NCI-H226 (cell line): ENCODE results near the gene NACC2.

Source experiments
- DNase-seq: peaks from one replicate; pipeline ENCODE4 v3.0.0-alpha.2; 2015

Gene NACC2

DNA sequence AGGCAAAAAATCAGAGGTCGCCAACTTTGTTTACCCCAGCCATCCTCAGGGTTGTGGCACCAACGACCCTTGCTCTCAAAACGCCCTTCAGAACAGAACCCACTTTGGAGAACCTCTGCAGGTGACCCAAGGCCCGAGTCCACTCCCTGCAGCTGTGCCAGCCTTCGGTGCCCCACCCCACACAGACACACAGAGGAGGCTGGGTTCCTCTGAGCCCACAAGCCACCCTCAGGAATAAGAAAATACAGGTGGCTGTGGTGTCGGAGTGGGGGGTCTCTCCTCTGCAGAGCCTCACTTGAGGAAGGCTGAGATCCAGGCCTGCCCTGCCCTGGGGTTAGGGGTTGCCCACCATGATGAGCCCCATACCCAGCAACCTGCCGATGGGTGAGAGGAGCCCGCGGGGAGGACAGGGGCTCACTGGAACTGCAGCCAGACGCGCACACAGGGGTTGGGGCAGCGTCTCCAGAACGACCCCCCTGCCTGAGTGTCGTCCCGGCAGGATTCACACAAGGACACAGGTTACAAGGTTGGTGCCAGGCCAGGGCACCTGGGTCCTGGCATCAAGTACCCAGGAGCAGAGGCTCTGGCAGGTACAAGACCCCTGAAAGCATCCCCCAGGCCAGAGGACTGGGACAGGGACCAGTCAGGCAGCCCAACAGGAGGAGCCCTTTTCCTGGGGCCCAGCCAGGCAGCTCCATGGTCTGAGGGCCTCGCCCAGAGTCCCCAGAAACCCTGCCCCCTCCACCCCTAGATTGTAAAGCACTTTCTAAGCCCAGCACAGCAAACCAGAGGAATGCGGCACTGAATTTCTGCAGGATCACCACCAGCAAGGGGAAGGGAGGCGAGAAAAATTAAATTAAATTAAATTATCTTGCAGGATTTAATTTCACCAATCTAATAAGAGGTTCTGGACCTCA lies 40.0 kb downstream of the NACC2 start:
- DNase-seq = no peak

DNA sequence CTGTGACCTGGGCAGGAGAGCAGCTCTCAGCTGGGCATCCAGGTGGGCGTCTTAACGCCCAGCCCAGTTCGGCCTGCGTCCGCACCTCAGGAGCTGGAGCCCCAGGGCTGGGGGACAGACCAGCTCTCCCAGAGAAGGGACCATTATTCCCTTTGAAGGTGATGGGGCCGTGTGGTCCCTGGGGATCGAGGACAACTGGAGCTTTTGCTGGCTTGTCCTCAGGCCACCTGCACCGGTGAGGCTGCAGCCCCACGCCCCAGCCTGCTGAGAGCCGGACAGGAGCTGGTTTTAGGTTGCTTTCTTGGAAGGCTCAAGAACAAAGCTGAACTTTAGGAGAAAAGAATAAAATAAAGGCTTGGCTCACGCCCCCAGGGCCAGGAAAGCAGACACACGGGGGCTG lies 40.9 kb downstream of the NACC2 start:
- DNase-seq = no peak

DNA sequence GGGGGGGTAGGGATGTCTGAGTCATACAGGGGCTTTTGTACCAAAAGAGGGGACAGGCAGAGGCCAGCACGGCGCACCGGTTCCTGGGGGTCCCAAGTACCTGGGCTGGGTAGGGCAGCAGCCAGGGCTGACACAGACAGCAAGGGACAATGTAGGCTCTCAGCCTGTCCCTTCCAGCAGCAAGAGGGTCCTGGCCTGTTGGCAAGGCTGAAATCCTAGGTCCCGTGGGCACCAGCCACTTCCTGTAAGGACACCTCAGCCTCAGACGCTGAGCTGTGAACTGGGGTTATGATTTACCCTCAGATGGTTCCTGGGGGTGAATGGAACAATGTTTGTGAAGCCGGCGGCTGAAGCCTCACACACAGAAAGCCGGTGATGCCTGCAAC lies 41.3 kb downstream of the NACC2 start:
- no peak for DNase-seq

DNA sequence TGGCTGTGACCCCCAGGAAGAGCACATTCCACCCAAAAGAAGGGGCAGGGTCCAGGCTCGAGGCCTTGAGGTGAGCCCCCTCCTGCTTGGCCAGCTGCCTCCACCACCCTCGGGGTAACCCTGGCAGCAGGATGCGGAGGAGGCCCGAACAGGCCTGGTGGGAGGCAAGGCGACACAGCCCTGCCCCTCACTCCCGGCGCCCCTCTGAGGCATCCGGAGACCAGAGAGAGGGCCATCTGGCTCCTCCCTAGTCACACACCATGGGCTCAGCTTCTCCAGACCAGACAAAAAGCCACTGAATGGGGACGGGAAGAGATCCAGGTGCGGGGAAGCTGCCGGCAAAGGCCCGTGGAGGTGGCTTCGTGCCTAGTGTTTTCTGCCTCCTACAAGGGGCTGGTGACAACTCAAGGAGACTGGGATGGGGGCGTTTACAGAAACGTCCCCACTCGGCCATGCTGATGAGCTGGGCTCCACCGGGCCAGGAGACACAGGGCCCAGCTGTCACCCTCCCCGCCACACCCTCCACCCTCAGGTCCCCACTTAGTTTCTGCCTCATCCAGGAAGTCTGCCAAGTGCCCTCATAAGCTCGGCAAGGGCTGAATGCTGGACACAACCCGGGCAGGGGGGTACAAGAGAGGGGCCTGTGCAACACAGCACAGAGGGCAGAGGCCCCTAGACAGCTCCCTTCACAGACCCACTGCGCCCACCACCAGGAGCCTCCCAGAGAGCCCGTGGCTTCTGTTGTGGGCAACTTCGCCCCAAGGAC lies 41.9 kb downstream of the NACC2 start:
- DNase-seq = no peak

DNA sequence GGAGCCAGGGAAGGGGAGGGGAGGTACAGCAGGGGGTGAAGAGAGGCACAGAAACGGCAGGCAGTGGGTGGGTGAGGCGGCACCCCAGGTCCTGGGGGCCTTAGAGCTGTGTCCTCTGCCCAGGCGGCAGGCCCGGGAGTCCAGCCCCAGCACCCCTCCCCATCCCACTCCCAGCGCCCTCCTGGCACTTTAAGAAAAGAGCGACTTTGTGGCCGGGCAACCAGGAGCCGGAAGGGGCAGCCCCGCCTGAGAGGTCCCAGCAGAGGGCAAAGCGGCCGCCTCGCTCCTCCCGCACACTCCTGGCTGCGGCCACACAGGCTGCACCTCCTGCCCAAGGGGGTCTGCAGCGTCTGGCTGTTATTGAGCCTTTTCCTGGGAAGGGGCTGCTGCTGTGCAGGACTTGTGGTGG lies 42.6 kb downstream of the NACC2 start:
- peak; percentile 68 for DNase-seq

DNA sequence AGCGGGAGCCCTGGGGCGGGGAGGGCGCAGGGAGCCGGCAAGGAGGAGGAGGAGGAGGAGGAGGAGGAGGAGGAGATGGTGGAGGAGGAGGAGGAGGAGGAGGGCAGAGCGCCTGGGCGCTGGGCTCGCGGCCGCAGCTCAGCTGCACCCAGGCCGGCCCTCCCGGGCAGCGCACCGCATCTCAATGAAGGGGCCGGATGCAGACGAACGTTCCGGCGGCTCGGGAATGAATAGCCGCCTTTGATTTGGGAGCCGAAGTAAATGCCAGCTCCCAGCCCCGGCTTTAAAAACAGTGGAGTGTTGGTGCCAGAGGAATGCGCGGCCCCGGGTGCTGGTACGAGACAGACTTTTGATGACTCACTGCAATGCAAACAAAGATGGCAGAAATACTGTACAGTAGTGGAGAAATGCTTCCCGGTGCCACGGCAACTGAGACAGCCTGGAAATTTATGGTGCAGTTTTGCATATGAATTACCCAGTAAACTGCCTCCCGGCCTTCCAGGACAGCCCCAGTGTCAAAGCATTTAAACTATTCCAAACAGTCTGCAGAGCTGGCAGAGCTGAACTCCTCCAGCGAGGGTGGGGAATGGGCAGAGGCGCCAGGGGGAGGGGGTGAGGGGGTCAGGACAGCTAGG lies 43.1 kb downstream of the NACC2 start:
- DNase-seq = peak; percentile 97

DNA sequence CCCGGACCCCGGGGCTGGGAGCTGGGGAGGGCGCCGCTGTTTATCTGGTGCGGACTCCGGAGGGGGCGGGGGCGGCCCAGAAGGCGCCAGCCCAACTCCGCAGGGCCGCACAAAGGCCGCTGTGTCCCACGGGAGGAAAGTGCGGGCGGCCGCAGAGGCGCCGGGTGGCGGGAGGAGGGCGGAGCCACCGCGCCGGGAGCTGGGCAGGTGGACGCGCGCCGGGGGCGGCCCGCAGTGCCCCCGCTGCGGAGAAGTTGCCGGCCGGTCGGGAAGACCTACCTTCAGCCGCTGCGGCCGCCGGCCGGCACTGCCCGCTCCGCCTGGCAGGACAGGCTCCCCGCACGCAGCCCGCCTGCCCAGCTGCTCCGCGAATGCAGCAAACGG lies 43.6 kb downstream of the NACC2 start:
- DNase-seq = no peak

DNA sequence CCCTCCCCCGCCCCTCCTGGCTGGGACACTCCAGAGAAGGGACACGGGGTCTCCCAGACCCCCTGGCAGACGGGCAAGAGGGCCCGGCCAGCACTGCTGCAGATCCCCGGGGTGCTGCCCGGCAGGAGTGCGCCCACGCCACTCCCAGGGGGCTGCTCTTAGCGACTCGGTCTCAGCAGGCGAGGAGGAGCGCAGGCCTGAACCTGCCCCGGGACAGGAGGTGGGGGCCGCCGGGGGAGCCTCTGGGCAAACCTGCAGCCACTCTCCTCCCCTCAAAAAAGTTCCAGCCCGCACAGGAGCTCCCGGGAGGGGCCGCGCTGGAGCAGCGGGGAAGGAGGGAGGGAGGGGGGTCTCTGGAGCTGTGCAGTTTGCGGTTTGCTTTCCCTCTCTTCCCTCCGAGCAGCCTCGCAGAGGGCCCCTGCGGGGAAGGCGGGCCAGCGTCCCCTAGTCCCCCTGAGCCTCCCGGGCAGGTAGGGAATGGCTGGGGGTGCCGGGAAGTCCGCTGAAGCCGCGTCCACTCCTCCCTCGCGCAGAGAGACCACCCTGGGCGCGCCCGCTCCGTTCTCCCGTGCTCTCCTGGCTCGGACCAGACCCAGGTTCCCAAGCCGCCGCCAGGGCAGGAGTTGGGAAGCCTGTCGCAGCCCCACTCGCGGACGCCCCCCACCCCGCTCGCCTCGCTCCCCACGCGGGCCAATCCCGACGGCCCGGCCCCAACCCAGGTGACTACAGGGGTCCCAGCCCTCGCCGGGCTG lies 44.2 kb downstream of the NACC2 start:
- DNase-seq = no peak

DNA sequence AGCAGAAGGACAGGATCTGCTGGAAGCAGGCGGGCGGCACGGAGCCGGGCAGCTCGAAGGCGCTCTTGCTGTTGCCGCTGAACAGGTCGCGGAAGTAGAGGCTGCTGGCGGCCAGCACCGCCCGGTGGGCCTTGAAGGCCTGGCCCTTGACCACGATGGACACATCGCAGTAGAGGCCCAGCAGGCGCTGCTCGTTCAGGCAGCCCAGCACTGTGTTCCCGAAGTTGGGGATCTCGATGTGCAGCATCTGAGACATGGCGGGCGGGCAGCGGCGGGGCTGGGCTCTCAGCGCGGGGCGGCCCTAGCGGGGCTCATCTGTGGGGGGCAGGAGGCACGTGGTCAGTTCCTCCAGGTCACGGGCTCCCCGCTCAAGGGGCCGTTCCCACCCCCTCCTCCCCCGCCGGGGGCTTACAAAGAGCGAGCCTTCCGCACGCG lies 44.8 kb downstream of the NACC2 start:
- no peak for DNase-seq

DNA sequence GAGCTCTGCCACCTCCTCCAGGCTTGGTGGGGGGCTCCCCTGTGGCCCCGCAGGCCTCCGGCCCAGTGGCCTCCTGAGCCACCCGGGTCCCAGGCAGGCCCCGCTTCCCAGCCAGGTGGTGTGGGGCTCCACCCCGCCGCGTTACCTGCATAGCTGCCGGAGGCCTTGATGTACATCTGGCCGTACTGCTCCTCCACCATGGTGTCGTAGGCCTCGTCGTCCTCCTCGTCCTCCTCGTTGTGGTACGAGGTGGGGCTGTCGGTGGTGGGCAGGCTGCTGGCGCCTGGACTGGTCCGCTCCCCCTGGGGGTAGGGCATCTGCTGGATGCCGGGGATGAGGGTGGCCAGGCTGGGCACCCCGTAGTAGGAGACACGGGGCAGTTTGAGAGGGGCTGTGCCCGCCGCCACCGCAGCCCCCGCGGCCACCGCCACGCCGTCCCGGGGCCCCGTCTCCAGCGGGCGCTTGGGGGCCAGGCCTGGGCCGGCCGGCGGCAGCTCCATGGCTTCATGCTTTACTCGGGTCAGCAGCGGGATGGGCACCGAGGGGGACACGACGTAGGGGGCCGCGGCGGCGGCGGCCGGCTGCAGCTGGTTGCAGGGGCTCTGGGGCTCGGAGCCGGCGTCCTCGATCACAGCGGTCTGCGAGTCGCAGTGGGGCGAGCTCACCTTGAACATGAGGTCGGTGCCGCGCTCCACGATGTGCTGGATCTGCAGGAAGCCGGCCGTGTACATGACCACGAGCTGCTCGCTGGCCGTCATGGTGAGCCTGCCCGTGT lies 45.4 kb downstream of the NACC2 start:
- no peak for DNase-seq

DNA sequence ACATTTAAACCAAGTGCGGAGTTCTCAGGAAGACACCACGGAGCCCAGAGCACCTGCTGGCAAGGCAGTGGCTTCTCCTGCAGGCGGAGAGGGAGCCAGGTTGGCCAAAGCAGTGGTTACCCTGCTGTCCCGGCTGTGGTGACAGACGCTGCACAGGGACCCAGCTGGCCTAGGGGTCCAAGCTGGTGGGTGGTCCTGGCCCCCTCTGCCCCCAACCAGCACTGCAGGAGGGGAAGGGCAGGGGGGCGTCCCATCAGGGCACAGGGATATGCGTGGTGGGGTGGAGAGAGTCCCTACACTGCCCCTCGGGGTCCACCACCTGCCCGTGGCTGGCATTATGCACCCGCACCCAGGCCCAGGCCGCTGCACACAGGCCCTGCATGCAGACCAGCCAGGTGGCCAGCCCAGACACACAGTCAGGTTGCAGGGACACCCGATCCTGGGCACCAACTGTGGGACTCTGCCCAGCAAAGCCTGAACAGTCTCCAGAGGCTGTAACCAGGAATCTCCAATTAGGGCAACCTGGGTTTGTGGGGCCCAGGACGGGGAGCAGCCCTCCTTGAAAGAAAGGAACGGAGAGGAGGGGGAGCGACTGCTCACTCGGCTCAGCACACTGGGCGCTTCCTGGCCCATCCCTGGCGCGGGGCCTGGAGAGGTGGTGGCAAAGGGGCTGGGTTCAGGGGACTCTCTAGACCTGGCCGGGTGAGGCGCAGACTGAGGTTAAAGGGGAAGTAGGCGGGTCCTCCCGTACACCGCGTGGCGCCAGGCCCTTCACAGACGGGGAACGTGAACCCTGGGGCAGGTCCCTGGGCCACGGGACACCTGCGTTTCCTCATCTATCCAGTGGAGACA lies 46.3 kb downstream of the NACC2 start:
- DNase-seq = no peak

DNA sequence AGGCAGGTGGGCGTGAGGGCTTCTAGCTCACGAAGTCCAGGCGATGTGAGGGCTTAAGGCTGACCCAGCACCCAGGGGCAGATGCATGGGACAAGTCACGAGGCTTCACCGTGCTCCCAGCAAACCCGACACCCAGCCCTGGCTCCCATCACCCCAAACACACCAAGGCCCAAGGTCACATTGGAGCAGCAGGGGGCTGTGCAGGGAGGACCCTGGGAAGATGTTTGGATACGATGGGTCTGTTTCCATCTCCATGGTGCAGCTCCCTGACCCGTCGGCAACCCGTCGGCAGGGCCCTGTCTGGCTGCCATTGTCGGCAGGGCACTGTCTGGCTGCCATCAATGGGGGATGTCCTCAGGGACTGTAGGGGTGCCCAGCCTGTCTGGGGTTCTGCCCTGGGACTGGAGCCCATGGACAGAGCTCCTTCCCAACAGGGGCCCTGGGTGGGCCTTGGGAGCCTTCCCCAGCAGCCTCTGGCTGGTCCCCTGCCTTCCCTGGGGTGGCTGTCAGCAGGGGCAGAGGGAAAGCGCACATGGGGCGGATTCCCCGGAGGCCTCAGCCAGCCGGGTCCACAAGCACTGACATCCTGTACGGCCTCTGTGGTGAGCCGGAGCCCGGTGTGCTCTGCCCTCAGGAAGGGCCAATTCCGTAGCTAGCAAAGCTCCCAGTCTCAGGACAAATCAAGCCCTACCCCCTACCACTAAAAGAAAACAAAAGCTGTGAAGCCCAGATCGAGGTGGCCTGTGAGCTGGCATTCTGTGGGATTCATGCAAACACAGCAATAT lies 47.1 kb downstream of the NACC2 start:
- no peak for DNase-seq

DNA sequence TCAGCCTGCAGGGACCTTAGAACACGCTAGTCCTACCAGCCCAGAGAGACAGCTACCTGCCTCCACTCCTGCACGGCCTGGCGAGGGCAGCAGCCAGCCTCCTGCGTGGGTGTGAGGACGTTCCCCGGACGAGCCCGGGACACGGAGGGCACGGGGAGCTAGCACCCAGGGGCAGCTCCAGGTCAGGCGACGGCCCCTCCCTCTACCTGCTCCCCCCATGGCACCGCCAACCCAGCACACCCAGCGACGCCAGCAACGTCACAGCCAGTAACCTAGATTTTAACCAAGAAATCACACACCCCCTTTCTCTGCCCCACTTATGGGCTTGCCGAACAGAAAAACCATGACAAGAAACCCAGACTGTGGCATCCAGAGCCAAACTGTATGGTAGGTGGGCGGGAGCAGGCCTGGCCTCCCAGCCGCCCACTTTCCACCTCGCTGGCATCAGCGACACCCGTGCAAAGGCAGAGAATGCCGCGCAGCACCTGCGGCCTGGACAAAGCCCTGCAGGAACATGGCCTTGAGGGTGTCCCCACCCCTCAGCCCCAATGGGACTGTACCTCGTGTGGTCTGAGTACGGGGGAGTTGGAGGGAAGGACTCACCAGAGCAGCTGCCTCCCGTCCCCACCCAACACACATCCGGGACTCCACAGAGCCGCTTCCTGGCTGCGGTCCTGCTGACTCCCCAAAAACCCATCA lies 47.9 kb downstream of the NACC2 start:
- DNase-seq = no peak

DNA sequence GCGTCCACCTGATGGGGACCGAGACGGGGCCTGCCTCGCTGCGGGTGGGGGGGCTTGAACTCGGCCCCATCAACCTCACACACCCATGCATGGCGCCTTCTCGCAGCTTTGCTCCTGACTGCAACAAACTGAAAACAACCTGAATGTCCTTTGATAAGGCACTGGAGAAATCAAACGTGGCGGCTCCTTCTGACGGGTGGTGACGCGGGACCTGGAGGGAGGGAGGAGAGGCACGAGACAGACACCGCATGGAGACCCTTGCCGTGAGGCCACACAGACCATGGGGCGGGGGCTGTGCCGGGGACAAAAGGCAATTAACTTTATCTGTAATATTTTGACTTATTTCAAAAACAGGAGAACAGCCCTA lies 48.6 kb downstream of the NACC2 start:
- DNase-seq = no peak

DNA sequence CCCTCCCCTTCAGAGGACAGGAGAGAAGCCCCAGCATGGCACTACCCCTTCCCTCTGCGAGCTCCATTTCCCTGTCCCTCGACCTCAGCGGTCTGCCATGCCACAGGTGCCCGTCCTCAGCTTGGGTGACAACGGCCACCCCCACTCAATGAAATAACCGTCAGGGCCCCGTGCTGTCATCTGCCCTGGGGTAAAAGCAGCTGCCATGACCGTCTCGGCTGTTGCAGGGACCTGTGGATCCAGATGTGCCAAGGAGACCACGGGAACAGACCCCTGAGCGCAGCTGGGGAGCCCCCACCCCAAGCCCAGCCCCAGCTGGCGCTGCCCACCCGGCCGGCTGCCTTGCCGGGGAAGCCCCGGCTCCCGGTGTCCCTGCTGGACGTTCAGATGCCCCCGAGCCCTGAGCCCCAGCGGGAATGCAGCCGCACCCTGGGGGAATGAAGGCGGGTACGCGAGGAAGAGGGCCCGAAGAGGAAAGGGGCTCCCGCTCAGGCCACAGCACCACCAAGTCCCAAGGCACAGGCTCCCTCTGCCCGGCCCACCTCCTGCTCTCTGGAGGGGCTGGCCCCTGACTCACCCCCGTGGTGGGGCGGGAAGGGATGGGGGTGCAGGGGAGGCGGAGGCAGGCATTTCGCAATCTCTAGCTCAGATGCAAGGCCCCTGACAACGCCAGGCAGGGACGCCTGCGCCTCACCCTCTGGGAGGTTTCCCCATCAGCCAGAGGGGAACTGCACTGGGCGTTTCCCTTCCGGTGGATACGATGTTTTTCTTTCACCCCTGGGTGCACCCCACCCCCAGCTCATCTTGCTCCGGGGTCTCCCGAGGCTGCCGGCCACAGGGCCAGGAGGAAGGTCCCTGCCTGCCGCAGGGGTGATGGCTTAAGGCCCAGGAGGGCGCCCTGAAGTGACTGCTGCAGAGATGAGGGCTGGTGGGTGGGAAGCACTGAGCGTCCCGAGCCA lies 49.2 kb downstream of the NACC2 start:
- peak; percentile 75 for DNase-seq

DNA sequence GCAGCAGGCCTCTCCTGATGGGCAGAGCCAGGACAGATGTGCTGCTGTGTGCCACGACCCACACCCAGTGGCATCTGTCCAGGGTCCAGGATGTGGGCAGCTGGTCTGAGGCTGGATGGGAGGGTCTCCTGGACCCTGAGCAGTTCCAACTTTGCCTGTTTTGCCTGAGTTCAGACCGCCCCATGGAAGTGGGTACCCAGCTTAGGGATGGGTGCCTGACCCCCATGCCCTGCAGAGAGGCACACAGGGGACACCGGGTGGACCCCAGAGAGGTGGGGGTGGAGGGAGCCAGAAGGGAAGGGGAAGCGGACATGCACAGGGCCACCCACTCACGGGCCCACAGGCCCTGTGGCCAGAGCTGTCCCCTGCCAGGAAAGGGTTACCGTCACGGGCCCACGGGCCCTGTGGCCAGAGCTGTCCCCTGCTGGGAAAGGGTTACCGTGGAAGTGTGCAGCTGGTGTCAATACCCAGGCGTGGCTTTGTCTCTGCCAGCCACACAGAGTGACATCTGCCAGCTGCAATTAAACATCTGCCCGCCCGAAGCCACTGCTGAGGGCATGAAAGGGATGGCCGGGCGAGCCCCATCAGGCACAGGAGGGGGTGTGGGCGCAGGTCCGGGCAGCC lies 50.0 kb downstream of the NACC2 start:
- DNase-seq = no peak

DNA sequence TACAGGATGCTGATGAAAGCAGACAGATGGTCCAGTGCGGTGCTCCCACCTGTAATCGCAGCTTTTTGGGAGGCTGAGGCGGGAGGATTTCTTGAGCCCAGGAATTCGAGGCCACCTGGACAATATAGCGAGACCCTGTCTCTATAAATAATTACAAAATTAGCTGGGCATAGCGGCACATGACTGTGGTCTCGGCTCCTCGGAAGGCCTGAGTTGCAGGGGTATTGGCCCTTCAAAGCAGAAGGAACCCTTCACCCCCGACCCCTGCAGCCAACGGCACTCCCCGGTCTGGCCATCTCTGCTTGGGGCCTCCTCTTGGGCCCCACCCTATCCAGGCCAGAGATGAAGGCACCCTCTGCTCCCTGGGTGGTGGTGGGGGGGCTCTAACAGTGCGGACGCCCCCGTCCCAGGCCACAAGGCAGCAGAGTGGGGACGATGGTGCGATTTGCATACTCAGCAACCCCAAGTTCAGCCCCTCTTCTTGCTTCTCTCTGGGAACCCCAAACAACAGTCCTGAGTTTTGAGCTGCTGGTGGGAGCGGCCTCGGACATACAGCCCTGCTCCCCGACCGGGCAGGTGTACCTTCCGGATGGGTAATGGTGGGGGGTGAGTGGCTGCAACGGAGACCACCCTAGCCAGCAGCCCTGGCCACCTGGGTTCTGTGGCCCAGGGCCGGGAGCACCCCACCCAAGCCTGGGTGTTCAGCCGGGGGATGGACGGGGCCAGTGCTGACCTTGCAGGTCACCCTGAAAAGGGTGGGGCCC lies 50.7 kb downstream of the NACC2 start:
- no peak for DNase-seq
